KG1 (cell line): Measurements from ENCODE around the gene SLC7A6.

ENCODE experiments used
- DNase-seq: peaks from one replicate; lab custom pipeline; 2025; lab: John Stamatoyannopoulos, UW

Gene SLC7A6

GRCh38 chr16:68257251-68257905 is 6.9 kb upstream of the SLC7A6 start:
- DNase-seq = no peak

GRCh38 chr16:68257906-68258800 is 6.2 kb upstream of the SLC7A6 start:
- no peak for DNase-seq

- no peak for DNase-seq
Observed at GRCh38 chr16:68259007-68259825, 5.1 kb upstream of the SLC7A6 start.

GRCh38 chr16:68263559-68264127 is 683 bp upstream of the SLC7A6 start:
- no peak for DNase-seq

DNA sequence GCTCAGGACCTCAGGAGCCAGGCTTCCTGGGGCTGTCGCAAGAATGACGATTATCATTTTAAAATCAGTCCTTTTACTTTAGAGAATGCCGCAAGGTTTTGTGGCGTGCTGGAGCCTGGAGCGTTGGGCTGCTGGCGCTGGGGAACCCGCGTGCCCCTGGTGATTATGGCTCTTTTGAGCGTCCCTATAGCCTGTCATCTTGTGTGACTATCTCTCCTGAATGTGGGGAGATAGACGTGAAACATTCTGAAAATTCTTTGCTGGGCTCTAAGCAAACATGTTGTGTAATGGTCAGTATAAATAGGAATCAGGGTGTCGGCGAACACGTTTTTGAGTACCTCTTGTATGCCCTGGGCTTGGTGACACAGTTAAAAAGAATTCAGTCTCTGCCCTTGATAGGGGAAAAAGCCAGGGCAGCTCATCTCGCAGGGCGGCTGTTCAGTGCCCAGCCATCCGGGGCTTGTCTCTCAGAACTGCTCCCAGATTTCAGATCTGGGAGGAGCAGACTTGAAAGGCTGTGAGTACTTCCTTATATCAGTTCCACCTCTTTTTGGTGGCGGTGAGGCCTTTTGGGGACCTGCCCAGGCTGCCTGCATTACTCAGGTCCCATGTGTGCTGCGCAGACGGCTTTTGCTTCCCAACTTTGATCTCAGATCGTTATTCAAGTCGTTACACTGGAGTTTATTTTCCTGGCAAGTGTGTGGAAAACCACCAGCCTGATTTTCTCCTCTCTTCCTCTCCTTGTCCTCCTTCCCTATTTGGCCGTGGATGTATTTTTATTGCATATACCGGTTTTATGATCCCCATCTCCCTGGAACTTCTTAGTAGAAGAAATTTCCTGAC is 973 bp downstream of the SLC7A6 start:
- peak; percentile 34 for DNase-seq

DNA sequence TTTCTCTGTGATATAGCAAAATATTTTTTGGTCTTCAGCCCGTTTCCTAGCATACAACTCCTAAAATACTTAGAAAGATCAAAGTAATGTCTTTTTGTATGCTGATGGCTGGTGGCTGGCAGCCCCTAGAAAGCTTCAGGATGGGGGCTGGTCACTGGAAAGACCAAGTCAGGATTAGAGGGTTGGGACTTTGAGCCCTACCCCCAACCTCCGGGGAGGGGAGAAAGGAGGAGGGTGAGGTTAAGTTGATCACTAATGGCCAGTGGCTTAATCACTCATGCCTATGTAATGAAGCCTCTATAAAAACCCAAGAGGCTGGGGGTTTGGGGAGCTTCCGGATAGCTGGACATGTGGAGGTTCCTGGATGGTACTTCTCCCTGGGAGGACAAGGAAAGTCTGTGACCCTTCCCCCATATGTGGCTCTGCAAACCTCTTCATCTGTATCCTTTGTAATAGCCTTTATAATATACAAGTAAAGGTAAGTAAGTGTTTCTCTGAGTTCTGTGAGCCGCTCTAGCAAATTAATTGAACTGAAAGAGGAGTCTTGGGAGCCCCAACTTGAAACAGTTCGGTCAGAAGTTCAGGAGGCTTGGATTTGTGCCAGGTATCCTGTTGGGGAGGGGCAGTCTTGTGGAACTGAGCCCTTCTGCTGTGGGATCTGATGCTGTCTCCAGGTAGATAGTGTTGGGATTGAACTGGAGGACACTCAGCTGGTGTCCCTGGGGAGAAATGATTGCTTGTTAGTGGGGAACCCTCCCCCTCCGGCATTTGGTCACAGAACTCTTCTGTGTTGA is 3.5 kb downstream of the SLC7A6 start:
- DNase-seq = no peak

DNA sequence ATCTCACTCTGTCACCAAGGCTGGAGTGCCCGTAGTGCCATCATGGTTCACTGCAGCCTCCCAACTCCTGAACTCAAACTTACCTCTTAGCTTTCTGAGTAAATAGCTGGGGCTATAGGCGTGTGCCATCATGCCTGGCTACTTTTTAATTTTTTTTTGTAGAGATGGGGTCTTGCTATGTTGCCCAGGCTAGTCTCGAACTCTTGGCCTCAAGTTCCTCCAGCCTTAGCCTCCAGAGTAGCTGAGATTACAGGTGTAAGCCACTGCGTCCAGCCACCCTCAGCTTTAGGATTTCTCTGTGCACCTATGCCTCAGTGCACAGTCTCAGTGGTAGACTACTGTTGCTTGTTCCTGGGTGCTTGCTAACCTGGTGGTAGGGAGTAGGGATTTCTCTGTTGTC is 5.5 kb downstream of the SLC7A6 start:
- no peak for DNase-seq

DNA sequence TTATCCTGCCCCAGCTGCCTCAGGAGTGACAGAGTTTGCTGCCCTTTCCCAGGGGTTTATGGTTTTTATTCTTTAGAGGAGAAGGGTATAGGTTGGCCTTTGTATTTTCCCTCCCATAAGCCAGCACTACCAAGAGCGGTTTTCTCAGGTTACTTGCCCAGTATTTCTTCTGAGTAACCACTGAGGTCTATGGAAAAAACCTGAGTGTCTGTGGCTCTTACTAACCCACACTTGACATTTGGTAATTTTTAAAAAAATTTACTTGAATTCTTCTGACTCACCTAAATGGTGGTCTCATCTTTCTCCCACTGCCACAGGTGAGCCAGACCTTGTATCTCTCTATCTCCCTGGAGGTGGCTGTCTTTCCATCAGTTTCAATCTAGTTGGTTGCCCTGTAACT is 6.0 kb downstream of the SLC7A6 start:
- DNase-seq = no peak

DNA sequence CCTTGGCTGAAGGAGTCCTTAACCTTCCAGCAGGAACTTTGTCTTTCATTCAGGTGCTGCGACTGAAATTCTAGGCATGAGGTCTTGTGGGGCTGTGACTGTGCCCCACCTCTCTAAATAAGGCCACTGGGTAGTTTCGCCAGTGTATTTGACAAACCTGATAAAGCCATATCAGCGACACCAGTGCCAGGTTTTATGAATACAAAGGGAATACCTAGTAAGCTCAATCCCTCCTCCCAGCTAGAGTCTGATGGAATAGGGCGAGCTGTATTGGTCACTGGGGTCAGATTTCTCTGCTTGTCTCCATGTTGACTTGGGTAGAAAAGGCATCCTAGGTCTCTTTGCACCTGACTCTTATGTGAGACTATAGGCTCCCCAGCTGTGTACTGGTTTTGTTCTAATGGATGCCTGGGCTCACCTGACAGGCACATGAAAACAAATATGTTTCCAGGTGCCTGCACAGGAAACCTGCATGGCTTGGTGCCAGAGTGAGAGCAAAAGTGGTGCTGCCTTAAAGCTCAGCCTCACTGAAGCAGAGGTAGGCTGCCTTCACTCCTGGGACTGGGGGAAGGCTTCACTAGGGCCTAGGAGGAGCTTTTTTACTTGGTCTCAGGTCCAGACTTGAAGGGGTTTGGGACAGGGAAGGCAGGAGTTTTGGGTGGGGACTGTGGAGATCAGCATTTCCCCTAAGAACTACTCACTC is 8.3 kb downstream of the SLC7A6 start:
- no peak for DNase-seq

- no peak for DNase-seq
Observed at GRCh38 chr16:68273459-68273858, 9.1 kb downstream of the SLC7A6 start.

- no peak for DNase-seq
Observed at GRCh38 chr16:68273896-68274295, 9.6 kb downstream of the SLC7A6 start.

DNA sequence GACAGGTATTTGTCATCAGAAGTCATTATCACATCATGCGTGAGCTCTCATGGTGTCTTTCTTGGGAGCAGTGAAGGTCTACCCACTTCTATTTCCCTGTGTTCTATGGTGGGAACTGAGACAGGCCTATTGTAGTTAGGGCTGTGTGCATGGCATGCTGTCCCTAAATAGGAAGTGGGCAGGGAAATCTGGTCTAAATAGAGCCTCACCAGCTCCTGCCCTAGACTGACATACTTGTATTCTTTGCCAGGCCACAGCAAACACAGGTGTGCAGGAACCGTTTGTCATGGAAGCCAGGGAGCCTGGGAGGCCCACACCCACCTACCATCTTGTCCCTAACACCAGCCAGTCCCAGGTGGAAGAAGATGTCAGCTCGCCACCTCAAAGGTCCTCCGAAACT is 10.1 kb downstream of the SLC7A6 start:
- no peak for DNase-seq

DNA sequence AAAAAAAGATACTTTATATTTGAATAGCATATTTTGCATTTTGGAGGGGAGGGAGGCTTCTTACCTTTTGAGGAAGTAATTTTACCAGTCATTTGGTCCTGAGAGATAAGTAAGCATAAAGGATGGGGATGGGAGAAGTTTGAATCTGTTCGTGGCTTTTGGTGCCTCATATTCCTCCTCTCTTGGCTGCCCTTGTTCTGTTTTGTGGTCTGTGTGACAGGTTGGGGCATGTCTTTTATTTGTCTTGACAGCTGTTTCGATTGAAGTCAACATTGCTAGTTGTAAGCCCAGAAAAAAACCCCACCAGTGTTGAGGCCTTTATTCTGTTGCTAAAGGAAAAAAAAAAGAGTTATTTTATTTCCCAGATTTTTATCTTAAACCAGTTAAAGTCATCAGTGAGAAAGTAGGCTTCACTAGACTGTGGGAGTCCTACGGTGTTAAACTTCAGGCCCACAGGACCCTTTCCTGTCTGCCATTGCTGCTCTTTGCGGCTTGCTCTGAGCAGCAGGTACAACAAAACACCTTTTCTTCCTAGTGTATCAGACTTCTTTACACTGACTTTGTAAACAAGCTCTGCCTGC is 11.4 kb downstream of the SLC7A6 start:
- no peak for DNase-seq

- no peak for DNase-seq
Observed at GRCh38 chr16:68276223-68276622, 11.9 kb downstream of the SLC7A6 start.

DNA sequence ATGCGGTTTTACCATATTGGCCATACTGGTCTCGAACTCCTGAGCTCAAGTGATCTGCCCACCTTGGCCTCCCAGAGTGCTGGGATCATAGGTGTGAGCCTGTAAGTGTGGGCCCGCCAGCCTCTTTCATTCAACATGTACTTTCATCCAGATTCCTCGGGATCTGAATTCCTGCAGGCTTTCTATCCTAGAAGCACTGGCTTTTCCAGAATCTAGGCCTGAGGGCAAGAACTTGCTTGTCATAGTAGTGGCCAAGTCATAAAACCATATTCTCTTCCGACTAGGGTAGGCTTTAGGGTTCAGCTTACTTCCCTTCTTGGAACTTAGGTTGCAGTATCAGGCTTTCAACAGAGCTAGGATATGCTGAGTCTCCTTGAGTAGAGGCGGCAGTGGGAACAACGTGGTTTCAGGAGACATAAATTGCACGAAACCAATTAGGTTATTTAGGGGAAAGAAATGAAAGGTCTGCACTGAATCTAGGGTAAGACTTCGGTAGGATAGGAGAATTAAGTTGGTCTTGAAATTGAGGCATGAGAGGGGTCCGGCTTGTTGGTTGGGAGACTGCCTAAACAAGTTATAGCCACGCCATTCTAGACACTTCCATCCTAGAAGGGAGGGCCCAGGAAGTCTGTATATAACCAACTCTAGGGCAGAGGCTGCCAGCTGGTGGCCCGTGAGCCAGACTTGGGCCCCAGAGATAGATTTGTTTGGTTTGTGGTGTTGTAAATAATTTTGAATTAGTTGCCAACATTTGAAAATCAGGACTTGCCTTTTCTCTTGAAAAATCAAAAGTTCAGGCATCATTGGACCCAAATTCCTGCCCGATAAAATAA is 15.6 kb downstream of the SLC7A6 start:
- DNase-seq = no peak

DNA sequence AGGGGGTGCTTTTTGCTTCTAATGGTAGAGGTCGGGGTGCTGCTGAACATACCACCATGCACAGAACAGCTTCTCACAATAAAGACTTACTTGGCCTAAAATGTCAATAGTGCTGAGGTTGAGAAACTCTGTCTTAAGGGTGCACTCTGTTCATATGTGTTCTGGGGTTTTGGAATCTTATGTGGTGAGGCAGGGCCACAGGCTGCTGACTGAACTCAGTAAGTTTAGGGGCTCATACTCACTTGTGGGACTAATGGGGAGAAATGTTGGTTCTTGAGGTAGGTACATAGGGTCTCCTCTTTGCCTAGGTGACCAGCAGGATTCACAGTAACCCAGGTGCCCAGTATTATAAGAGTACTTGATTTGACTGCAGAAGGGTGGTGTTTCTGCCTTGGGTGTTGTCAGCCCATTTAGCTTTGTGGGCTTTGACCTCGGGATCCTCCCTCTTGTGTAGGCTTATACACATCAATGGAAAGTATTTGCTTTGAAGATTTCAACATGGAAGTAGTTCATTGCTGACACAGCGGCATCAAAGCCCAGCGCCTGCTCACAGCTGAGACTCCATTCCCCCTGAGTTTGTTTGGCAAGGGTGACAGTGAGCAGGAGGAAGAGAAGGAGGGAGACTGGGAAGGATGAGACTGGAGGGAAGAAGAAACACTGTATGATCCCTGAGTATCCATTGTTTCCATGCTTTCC is 17.2 kb downstream of the SLC7A6 start:
- no peak for DNase-seq

DNA sequence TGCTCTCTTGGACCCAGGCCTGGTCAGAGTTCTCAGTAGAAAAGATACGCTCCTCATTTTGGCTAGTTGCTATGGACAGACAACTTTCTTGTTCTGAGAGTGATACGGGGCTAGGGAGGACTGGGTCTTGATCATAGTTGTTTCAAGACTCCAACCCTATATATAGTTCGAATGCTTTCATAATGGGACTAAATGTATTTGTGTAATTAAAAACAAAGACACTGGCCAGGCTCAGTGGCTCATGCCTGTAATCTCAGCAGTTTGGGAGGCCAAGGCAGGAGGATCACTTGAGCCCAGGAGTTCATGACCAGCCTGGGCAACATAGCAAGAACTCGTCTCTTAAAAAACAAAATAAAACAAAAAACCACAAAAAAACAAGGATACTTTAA is 17.7 kb downstream of the SLC7A6 start:
- DNase-seq = no peak

GRCh38 chr16:68283346-68283745 is 19.0 kb downstream of the SLC7A6 start:
- DNase-seq = no peak
